HepG2 (cell line): Measurements from ENCODE around the gene KRT4.

ENCODE experiments used
- EZH2 ChIP-seq: conservative IDR thresholded peaks from 2 replicates; pipeline ENCODE4 v1.6.1; 2012; ENCODE audit warnings: mild to moderate bottlenecking, low read depth, low read length, moderate library complexity
- MYC ChIP-seq: sonication (generic); formaldehyde crosslinking; IDR thresholded peaks from 2 replicates; pipeline ENCODE4 v1.9.0; 2021; ENCODE audit warnings: missing genetic modification reagents, borderline replicate concordance
- NR3C1 ChIP-seq: sonication (generic); formaldehyde crosslinking; IDR thresholded peaks from 2 replicates; pipeline ENCODE4 v1.4.0; 2020; ENCODE audit warnings: missing genetic modification reagents
- POLR2A ChIP-seq, 2 experiments: IDR thresholded peaks; 2 replicates each; pipeline ENCODE4 v1.6.1; 2011; ENCODE audit warnings: low read depth in 2 of 2, low read length in 2 of 2, mild to moderate bottlenecking in 1 of 2, moderate library complexity in 1 of 2; ENCODE audit not compliant: insufficient read depth in 1 of 2
- TCF12 ChIP-seq, 2 experiments: fragments of 450-650 bp in 1 of 2; sonication (generic) in 1 of 2; formaldehyde crosslinking in 1 of 2; IDR thresholded peaks; 2 replicates each; pipeline versions ENCODE4 v1.6.1 to v1.8.0; 2017 to 2022; ENCODE audit warnings: antibody characterized with exemption in 1 of 2, mild to moderate bottlenecking in 1 of 2, missing genetic modification reagents in 1 of 2, moderate library complexity in 1 of 2
- ZNF124 ChIP-seq: sonication (generic); formaldehyde crosslinking; IDR thresholded peaks from 2 replicates; pipeline ENCODE4 v1.4.0; 2020; ENCODE audit warnings: missing genetic modification reagents
- ZNF326 ChIP-seq: sonication (generic); formaldehyde crosslinking; IDR thresholded peaks from 2 replicates; pipeline ENCODE4 v1.4.0; 2020; ENCODE audit warnings: missing genetic modification reagents, borderline replicate concordance
- ZNF335 ChIP-seq: sonication (generic); formaldehyde crosslinking; IDR thresholded peaks from 2 replicates; pipeline ENCODE4 v1.4.0; 2020; ENCODE audit warnings: missing genetic modification reagents
- ZNF792 ChIP-seq: IDR thresholded peaks from 2 replicates; pipeline ENCODE4 v1.6.1; 2016
- TF ChIP-seq, protein P1 (sequence below): sonication (generic); formaldehyde crosslinking; IDR thresholded peaks from 2 replicates; pipeline ENCODE4 v1.4.0; 2020; ENCODE audit warnings: low read depth, mild to moderate bottlenecking, missing genetic modification reagents
- TF ChIP-seq, protein P2 (sequence below): sonication (generic); formaldehyde crosslinking; IDR thresholded peaks from 2 replicates; pipeline ENCODE4 v1.4.0; 2020; ENCODE audit warnings: missing genetic modification reagents

DNA sequence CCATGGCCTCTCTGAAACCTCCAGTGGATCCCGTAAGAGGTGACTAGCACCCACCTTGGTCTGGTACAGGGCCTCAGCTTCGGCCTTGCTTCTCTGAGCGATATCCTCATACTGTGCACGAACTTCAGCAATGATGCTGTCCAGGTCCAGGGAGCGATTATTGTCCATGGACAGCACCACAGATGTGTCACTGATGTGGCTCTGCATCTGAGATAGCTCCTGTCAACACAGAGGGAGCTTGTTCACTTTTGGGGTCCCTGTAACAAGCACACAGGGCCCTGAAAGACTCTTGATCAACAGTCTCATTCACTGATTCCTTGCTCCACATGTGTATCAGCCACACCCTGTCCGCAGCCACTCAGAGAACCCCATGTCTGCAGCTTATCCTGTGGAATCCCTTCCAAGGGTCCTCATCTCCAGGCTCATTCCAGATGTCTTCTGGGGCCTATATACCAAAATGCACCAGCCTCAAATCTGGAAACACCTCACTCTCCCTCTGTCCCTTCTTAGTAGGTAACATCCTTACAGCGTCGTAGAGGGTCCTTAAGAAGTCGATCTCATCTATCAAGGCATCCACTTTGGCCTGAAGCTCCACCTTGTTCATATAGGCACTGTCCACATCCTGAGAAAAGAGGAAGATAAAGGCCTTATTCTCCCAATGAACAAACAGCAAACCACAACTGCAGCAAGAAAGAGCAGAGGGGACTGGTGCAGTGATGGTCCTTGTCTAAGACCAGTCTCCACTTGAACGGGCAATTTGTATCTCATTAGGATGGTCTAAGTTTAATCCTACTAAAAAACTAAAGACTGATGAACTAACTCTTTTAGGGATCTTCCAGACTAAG, 21.5 kb downstream of the KRT4 start:
- no peak for TF ChIP-seq TCF12 (IDR thresholded peaks at IDR 0.05)
- TF ChIP-seq TCF12 (CRISPR knock-in tag; IDR thresholded peaks at IDR 0.05) = no peak
- TF ChIP-seq POLR2A (IDR thresholded peaks at IDR 0.05; ENCODE audit: insufficient read depth in 1 of 2, low read depth in 2 of 2, low read length in 2 of 2) = no peak
- TF ChIP-seq, protein P1, sequence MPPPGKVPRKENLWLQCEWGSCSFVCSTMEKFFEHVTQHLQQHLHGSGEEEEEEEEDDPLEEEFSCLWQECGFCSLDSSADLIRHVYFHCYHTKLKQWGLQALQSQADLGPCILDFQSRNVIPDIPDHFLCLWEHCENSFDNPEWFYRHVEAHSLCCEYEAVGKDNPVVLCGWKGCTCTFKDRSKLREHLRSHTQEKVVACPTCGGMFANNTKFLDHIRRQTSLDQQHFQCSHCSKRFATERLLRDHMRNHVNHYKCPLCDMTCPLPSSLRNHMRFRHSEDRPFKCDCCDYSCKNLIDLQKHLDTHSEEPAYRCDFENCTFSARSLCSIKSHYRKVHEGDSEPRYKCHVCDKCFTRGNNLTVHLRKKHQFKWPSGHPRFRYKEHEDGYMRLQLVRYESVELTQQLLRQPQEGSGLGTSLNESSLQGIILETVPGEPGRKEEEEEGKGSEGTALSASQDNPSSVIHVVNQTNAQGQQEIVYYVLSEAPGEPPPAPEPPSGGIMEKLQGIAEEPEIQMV (CRISPR knock-in tag) = no peak
- TF ChIP-seq ZNF124 = no peak
- TF ChIP-seq NR3C1 (CRISPR knock-in tag) = no peak
- no peak for TF ChIP-seq EZH2
- no peak for TF ChIP-seq ZNF335
- TF ChIP-seq ZNF792 (CRISPR knock-in tag) = no peak
- no peak for TF ChIP-seq MYC (CRISPR knock-in tag)
- no peak for TF ChIP-seq ZNF326
- TF ChIP-seq, protein P2, sequence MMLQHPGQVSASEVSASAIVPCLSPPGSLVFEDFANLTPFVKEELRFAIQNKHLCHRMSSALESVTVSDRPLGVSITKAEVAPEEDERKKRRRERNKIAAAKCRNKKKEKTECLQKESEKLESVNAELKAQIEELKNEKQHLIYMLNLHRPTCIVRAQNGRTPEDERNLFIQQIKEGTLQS (CRISPR knock-in tag) = no peak
